HG02870 (cell line): Measurements from ENCODE around the gene SMIM7.
"Not testable (repeated sequence)": the region's sequence is repeated elsewhere in the genome, so short reads cannot be mapped to it uniquely, and the experiment has no call there.

Experiments
- ATAC-seq: cut with Tn5 transposase; IDR thresholded peaks from one replicate; pipeline ENCODE4 v1.9.1; 2021; ENCODE audit warnings: mild to moderate bottlenecking, moderate library complexity; ENCODE audit not compliant: unreplicated experiment

SMIM7 gene

GRCh38 chr19:16659832-16660708 is at the start of gene SMIM7:
Gene SMIM7 (minus strand): TSS chr19:16660144. CDS start chr19:16660110, 34 bp downstream.
- peak; percentile 92 for ATAC-seq

GRCh38 chr19:16703677-16704076 is 43.7 kb upstream of the SMIM7 start:
- ATAC-seq = no peak

GRCh38 chr19:16702123-16702522 is 42.2 kb upstream of the SMIM7 start:
- no peak for ATAC-seq

GRCh38 chr19:16698914-16699313 is 39.0 kb upstream of the SMIM7 start:
- no peak for ATAC-seq

- ATAC-seq = no peak
Observed at GRCh38 chr19:16688084-16688483, 28.1 kb upstream of the SMIM7 start.

GRCh38 chr19:16684216-16684615 is 24.3 kb upstream of the SMIM7 start:
- ATAC-seq = no peak

- no peak for ATAC-seq
Observed at GRCh38 chr19:16682539-16682938, 22.6 kb upstream of the SMIM7 start.

- ATAC-seq = no peak
Observed at GRCh38 chr19:16679811-16680210, 19.9 kb upstream of the SMIM7 start.

- no peak for ATAC-seq
Observed at GRCh38 chr19:16678498-16678897, 18.6 kb upstream of the SMIM7 start.

GRCh38 chr19:16677055-16677454 is 17.1 kb upstream of the SMIM7 start:
- ATAC-seq = no peak

GRCh38 chr19:16676101-16676798 is 16.3 kb upstream of the SMIM7 start:
- ATAC-seq = no peak

- ATAC-seq = not testable (repeated sequence)
Observed at GRCh38 chr19:16673839-16674238, 13.9 kb upstream of the SMIM7 start.

- ATAC-seq = no peak
Observed at GRCh38 chr19:16673231-16673630, 13.3 kb upstream of the SMIM7 start.

GRCh38 chr19:16671652-16672274 is 11.8 kb upstream of the SMIM7 start:
- no peak for ATAC-seq

GRCh38 chr19:16670291-16670690 is 10.3 kb upstream of the SMIM7 start:
- ATAC-seq = no peak

GRCh38 chr19:16668702-16669101 is 8.8 kb upstream of the SMIM7 start:
- ATAC-seq = not testable (repeated sequence)

- no peak for ATAC-seq
Observed at GRCh38 chr19:16668176-16668575, 8.2 kb upstream of the SMIM7 start.

- ATAC-seq = no peak
Observed at GRCh38 chr19:16661480-16662034, 1.6 kb upstream of the SMIM7 start.

GRCh38 chr19:16660763-16661479 is 977 bp upstream of the SMIM7 start, which contains the start of gene TMEM38A:
Gene TMEM38A (plus strand): TSS chr19:16661139. CDS start chr19:16661218, 79 bp downstream.
- no peak for ATAC-seq

- no peak for ATAC-seq
Observed at GRCh38 chr19:16659464-16659831, 496 bp downstream of the SMIM7 start.

- ATAC-seq = no peak
Observed at GRCh38 chr19:16657384-16657783, 2.6 kb downstream of the SMIM7 start.
